ENCODE results near the gene REN.

GRCh38 chr1:204166219-204166618 is at the start of gene REN:
- TF ChIP-seq CTCF (conservative IDR thresholded peaks at IDR 0.05; ENCODE audit: low read depth in 2 of 2) (no peak), REST (IDR thresholded peaks at IDR 0.05; ENCODE audit: unreplicated experiment) (no peak), POLR2AphosphoS5 (IDR thresholded peaks at IDR 0.05; ENCODE audit: low read depth) (no peak), ETS1 (IDR thresholded peaks at IDR 0.05) (no peak), EZH2 (IDR thresholded peaks at IDR 0.05; ENCODE audit: low read depth, unreplicated experiment) (no peak), JUNB (IDR thresholded peaks at IDR 0.05; ENCODE audit: unreplicated experiment) (no peak), EZH2phosphoT487 (IDR thresholded peaks at IDR 0.05; ENCODE audit: unreplicated experiment) (no peak), ZNF462 (CRISPR knock-in tag; IDR thresholded peaks at IDR 0.05) (no peak), CREB1 (CRISPR knock-in tag; IDR thresholded peaks at IDR 0.05; ENCODE audit: low read depth) (no peak), ZNF114 (CRISPR knock-in tag; IDR thresholded peaks at IDR 0.05) (no peak)

Measured in GM23338 (cell line).